IPS-NIHi7 (cell line): ENCODE data around the gene PDCD1.

ENCODE experiments used
- DNase-seq: peaks from one replicate; pipeline ENCODE4 v3.0.0; 2012; ENCODE audit warnings: mixed read lengths; ENCODE audit errors: extremely low spot score

Gene PDCD1

GRCh38 chr2:241865957-241866789 lies 7.5 kb upstream of the PDCD1 start:
- DNase-seq = peak; percentile 78

GRCh38 chr2:241865416-241865956 lies 6.8 kb upstream of the PDCD1 start:
- no peak for DNase-seq

DNA sequence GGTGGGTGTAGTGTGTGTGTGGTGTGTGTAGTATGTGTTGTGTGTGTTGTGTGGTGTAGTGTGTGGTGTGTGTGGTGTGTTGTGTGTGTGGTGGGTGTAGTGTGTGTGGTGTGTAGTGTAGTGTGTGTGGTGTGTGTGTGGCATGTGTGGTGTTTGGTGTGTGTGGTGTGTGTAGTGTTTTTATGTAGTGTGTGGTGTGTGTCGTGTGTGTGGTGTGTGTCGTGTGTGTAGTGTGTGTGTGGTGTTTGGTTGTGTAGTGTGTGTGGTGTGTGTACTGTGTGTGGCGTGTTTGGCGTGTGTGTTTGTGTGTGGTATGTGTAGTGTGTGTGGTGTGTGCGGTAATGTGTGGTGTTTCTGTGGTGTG lies 6.1 kb upstream of the PDCD1 start:
- no peak for DNase-seq

- no peak for DNase-seq
These were observed 5.6 kb upstream of the PDCD1 start for GRCh38 chr2:241864168-241864849.

DNA sequence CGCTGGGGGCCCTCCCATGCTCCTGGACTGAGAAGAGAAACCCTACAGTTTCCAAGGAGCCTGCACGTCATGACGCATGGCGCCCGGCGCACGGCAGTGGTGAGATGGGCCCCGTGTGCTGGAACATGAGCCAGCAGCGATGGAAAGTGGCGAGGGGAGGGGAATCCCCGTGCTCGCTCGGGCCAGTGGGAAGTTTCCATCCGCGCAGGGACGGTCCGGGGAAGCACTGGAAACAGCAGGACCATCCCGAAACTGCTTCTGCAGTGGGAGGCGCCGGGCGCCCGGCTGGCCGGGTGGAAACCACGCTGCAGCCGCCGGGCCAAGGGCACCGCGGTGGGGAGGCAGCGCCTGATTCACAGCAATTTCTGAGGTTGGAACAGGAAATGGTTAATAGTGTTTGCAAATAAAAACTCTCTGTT lies 4.9 kb upstream of the PDCD1 start:
- DNase-seq = no peak

- no peak for DNase-seq
These were observed 4.3 kb upstream of the PDCD1 start for GRCh38 chr2:241862775-241863535.

DNA sequence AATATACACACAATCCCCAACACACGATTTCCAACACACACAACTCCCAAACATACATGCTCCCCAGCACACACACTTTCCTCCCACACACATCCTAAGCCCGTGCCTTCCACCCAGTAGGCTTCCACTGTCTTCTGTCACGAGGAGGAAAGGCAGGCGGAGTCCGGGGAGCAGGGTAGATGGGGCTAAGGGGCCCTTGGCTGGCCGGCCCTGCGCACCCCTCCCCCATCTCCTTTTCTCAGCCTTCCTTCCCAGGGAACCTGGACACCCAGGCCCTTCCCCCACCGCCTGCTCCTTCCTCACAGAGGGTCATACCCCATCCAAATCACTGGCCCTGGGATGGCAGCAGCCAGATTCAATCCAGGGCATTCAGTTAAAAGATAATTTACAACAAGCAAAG lies 3.4 kb upstream of the PDCD1 start:
- DNase-seq = no peak

- no peak for DNase-seq
These were observed 2.6 kb upstream of the PDCD1 start for GRCh38 chr2:241861264-241861663.

DNA sequence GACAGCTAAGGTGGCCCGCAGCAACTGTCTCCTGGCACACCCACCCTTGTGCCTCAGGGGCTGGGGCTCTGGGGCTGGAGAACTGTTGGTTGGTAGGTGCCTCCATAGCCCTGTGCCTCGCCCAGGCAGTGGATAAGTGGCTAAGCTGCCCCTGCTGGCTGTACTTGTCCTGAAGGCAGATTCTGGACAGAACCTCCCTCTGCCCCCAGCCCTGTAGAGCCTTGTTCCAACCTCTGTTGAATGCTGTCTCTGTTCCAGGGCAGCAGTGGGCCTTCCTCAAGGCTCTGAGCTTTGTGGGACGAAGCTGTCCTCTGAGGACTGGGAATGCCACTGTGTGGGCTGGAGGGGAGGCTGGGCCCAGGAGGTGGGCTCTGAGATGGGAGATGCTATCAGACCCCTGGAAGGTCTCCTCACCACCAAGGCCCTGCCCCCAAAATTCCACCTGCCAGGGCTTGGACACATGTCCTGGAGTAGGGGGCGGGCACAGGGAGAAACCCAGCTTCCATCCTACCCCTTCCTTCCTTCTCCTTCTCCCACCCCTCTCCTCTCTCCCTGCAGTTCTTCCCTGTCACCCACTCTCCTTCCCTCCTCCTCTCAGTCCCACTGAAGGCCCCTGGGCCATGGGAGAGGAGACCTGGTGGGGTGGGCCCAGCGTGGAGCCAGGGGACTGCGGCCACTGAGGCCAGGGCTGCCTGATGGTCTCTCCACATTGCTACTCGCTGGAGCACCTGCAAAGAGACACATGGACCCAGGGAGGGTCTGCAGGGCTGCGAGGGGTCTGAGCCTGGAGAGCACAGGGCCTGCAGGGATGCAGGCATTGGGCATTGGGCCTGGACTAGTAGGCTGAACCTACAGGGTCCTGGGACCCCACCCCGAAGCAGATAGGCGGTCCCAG lies 1.7 kb upstream of the PDCD1 start:
- no peak for DNase-seq

DNA sequence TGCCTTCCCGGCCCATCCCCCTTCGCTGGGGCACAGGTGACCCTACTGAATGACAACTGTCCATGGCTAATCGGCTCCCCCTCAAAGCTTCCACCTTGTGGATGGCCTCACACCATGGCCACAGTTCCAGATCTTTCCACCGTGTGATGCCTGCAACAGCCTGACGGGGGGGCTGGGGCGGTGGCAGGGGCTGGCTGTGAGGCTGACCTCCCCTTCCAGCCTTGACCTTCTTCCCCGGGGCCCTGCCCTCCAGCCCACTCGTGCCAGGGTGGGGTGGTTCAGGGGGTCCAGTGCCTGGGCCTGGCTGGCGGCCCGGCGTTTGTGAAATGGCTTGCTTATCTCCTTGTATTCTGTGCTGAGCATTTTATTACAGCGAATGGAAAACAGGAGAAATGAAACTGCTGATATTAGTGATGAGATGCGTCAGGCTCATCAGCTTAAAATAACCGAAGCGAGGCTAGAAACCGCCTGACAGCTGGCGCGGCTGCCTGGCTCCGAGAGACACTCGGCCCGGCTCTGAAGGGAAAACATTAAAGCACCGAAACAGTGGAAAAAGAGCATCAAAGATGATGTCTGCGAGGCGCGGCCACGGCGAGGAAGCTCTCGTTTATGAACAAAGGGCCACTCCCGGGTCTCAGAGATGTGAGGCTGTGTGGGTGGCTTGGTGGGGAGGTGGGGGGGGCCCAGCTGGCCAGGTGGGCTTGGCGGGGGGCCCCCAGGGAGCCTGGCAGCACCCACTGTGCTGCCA lies 916 bp upstream of the PDCD1 start:
- peak; percentile 61 for DNase-seq

GRCh38 chr2:241859017-241859435 lies 332 bp upstream of the PDCD1 start:
- DNase-seq = no peak

DNA sequence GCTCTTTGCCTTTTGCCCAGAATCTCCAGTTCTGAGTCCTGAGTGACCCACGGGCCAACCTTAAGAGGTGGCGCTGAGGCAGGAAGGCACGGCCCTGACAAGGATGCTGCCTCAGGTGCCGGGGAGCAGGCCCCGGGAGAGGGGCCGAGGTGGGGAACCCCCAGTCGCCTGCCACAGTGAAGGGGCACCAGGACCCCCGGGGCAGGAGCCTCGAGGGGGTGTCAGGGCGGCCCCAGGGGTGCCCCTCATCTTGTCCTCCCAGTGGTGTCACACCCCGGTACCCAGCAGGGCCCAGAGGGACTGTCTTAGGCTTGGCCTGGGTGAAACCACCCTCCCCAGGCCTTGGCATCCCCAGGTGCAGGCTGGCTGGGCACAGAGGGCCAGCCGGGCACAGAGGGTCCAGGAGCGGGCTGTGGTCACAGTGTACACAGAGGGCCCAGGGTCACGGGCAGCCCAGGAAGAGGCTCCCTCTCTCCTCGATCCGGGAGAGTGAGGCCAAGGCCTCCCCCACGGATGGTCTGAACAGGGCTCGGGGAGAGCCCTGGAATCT lies 1.0 kb downstream of the PDCD1 start:
- no peak for DNase-seq

DNA sequence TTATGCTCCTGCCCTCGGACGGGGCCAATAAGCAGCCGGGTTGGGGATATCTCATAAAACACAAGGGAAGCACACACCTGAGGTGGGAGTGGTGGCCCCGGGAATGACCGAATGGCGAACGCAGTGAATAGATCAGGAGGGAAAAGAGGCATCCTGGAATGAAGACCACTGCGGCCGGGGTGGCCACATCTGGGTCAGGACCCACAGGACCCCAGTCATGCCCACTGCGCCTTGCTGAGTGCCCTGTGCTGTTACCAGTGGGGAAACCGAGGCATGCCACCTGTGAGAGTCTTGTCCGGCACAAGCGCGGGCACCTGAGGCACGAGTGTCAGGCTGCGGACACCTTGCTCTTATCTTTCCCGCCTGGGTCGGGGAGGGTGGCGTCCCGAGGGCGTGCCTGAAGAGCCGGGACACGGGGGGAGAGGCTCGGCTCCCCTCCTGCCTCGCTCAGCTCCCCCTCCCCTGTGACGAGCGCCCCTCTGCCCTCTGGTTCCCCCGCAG lies 1.6 kb downstream of the PDCD1 start:
- DNase-seq = no peak

DNA sequence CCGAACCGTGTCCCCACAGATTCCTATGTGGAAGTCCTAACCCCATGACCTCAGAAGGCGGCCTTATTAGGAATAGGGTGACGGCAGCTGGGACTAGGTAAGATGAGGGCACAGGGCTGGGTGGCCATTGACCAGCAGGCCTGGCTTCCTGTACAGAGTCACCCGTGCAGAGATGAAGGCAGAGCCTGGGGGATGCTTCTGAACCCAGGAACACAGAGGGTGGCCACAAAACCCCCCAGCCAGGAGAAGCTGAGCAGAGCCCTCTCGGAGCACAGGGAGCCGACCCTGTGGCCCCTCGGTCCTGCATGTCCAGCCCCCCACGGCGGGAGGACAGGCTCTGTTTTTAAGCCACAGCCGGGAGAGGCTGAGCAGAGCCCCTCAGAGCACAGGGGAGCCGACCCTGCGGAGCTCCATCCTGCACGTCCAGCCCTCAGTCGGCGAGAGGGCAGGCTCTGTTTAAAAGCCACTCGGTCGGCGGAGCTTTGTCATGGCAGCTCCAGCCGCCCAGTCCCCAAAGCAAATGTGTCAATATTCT lies 2.7 kb downstream of the PDCD1 start:
- DNase-seq = no peak

- no peak for DNase-seq
These were observed 3.3 kb downstream of the PDCD1 start for GRCh38 chr2:241855245-241855887.

DNA sequence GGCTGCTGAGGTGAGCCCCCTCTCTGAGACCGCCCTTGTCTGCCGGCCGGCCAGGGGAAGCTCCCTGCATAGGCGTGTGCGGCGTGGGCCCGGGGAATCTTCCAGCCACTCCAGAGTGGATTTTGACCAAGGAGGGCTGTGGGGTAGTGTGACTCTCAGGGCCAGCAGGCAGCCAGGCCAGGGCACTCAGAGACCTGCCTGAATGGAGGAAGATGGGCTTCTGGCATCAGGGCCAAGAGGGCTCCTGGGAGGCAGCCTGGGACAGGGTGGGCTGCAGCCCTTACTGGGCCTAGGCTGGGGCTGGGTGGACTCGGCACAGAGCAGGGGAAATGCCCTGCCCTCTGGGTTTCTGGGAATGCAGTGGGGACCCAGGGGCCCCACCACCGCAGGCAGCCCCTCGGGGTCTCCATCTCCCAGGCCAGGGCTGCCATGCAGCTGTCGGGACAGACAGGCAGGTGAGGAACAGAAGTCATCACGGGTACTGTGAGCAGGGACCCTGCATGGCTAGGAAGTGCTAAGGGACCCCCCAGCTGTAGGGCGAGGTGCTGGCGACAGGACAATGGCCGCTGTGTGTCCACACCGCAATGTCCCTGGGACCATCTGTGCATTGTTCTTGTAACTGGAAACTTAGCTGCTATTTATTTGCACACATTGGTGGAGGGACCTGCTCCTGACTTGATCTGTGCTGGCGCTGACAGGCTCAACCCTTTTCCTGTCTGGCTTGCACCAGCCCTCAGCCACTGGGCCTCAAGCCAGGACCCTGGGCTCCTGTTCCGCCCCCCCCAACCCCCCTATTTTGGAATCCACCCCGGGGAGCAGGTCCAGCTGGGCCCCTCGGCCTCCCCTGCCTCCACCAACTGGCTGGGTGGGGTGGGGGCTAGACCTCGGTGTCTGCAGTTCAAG lies 4.1 kb downstream of the PDCD1 start:
- DNase-seq = no peak

- DNase-seq = no peak
These were observed 4.9 kb downstream of the PDCD1 start for GRCh38 chr2:241853651-241854341.
